PC-3 (cell line): ENCODE measurements around the gene HBD. TPM values are rescaled to one million over a fixed set of nuclear protein-coding genes. Genes with fewer than 3 reads are reported as not detected.

Experiments used
- ATAC-seq: fragments of 200-7000 bp; cut with Tn5 transposase; 2 replicates; pipeline ENCODE4 v1.9.1; 2020; ENCODE audit warnings: mild to moderate bottlenecking, moderate library complexity
- BruUV-seq: library from RNA; stranded (reverse); fragments of 400-500 nt; replicated peaks from 2 replicates; lab custom pipeline; 2021; lab: Mats Ljungman, UMichigan
- CTCF ChIA-PET: fragments of 300-600 bp; sonication (Branson Sonifier 250); formaldehyde crosslinking; loops from one replicate; lab custom pipeline; 2022; ENCODE audit warnings: antibody characterized with exemption; lab: Charles Lee
- POLR2A ChIA-PET: fragments of 300-600 bp; sonication (Branson Sonifier 250); formaldehyde crosslinking; loops from one replicate; lab custom pipeline; 2022; ENCODE audit warnings: antibody characterized with exemption; ENCODE audit not compliant: unreplicated experiment; lab: Charles Lee
- DNase-seq: peaks from one replicate; pipeline ENCODE4 v3.0.0-alpha.2; 2015
- H2AFZ ChIP-seq: fragments of 300-600 bp; sonication (generic); 2 replicates; pipeline ENCODE4 v1.6.0; 2016; ENCODE audit warnings: antibody characterized with exemption, low read length
- H3F3A ChIP-seq: fragments of 300-600 bp; sonication (generic); one replicate; pipeline ENCODE4 v1.6.0; 2017; ENCODE audit warnings: antibody characterized with exemption, low read length, control low read depth, mild to moderate bottlenecking; ENCODE audit not compliant: unreplicated experiment
- H3K27ac ChIP-seq: fragments of 300-600 bp; sonication (generic); 2 replicates; pipeline ENCODE4 v1.5.1; 2016; ENCODE audit warnings: mild to moderate bottlenecking, low read length
- H3K27me3 ChIP-seq: fragments of 300-600 bp; sonication (generic); 2 replicates; pipeline ENCODE4 v1.6.1; 2016; ENCODE audit warnings: low read length, mixed read lengths
- H3K36me3 ChIP-seq: fragments of 300-600 bp; sonication (generic); 2 replicates; pipeline ENCODE4 v1.6.1; 2016; ENCODE audit warnings: low read depth, mixed run types, low read length, mixed read lengths
- H3K4me1 ChIP-seq: fragments of 300-600 bp; sonication (generic); 2 replicates; pipeline ENCODE4 v1.5.1; 2016; ENCODE audit warnings: low read length; ENCODE audit not compliant: insufficient read depth
- H3K4me2 ChIP-seq: fragments of 300-600 bp; sonication (generic); 2 replicates; pipeline ENCODE4 v1.6.0; 2016; ENCODE audit warnings: low read length
- H3K4me3 ChIP-seq: fragments of 300-600 bp; sonication (generic); 2 replicates; pipeline ENCODE4 v1.5.1; 2016; ENCODE audit warnings: mild to moderate bottlenecking, low read length, mixed read lengths
- H3K79me2 ChIP-seq: fragments of 300-600 bp; sonication (generic); 2 replicates; pipeline ENCODE4 v1.6.1; 2017; ENCODE audit warnings: low read length, mixed read lengths
- H3K9ac ChIP-seq: fragments of 300-600 bp; sonication (generic); 2 replicates; pipeline ENCODE4 v1.6.0; 2016; ENCODE audit warnings: mild to moderate bottlenecking, low read length
- H3K9me2 ChIP-seq: fragments of 300-600 bp; sonication (generic); replicated peaks from 2 replicates; pipeline ENCODE4 v1.6.1; 2016; ENCODE audit warnings: mixed run types, low read length, mixed read lengths
- H3K9me3 ChIP-seq: fragments of 300-600 bp; sonication (generic); 2 replicates; pipeline ENCODE4 v1.6.1; 2016; ENCODE audit warnings: low read length, mixed read lengths
- H4K20me1 ChIP-seq: fragments of 300-600 bp; sonication (generic); 2 replicates; pipeline ENCODE4 v1.6.1; 2016; ENCODE audit warnings: low read length, mixed read lengths
- EZH2 ChIP-seq: fragments of 300-600 bp; sonication (generic); IDR thresholded peaks from one replicate; pipeline ENCODE4 v1.6.1; 2017; ENCODE audit warnings: antibody characterized with exemption, mild to moderate bottlenecking, low read length; ENCODE audit not compliant: unreplicated experiment
- EZH2phosphoT487 ChIP-seq: fragments of 300-600 bp; sonication (generic); IDR thresholded peaks from 2 replicates; pipeline ENCODE4 v1.6.1; 2018; ENCODE audit warnings: mild to moderate bottlenecking, antibody characterized with exemption, low read length, borderline replicate concordance
- intact Hi-C: fragments of 100-400 bp; cut with micrococcal nuclease; formaldehyde crosslinking; loops from 2 replicates; pipeline ENCODE4 v1.9.0; 2023
- total RNA-seq: library from RNA; depleted of rRNA; stranded (reverse); fragments of >200 nt; gene quantifications from 2 replicates; pipeline ENCODE4 v1.2.3, GENCODE V29; 2014
- TF ChIP-seq, protein P1 (sequence below): fragments of 300-600 bp; sonication (generic); conservative IDR thresholded peaks from 2 replicates; pipeline ENCODE4 v1.5.1; 2017; ENCODE audit warnings: antibody characterized with exemption, low read depth, mild to moderate bottlenecking, low read length

Gene HBD
- total RNA-seq, 1 experiment from 2014 or later: not detected

DNA sequence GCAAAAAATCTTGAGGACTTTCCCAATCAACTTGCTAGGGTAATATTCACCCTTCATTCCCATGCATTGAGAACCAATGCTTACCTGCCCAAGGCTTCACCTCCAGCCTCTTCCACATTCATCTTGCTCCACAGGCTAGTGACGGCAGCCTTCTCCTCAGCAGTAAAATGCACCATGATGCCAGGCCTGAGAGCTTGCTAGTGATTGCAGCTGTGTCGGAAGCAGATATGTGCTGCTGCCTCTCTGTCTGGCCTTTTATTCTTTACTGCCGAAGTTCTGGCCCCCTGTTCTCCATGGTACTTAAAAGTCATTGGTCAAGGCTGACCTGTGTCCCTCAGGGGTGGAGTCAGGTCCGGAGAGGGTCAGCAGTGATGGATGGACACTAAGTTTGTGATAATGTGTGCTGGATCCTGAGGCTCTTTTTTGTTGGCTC lies 35.4 kb upstream of the HBD start, which contains the start of gene HBE1:
Gene HBE1, minus strand, starts transcription at position 231 of the 433 bp plus-strand sequence. Its CDS starts 55 bp downstream, at position 176.
- H3K27ac ChIP-seq: no peak within 1 kb of the TSS
- H3K4me1 ChIP-seq: no peaks in the 10 kb centered on the region
- no peak for ATAC-seq
- H2AFZ ChIP-seq: no peak within 1 kb of the TSS
- no peaks in the 10 kb centered on the region for H3K9me3 ChIP-seq
- no peaks in the 10 kb centered on the region for H4K20me1 ChIP-seq
- ChIA-PET POLR2A (no interaction called here), CTCF (no interaction called here)
- no peaks in the 10 kb centered on the region for H3K36me3 ChIP-seq
- no peaks in the 10 kb centered on the region for H3K79me2 ChIP-seq
- H3K9me2 ChIP-seq: no peaks in the 10 kb centered on the region
- BruUV-seq: no TSS peak
- H3K27me3 ChIP-seq: no peaks in the 10 kb centered on the region
- intact Hi-C loops: no loop called here
- H3K9ac ChIP-seq: no peak within 1 kb of the TSS
- no peak for TF ChIP-seq EZH2
- TF ChIP-seq, protein P1, sequence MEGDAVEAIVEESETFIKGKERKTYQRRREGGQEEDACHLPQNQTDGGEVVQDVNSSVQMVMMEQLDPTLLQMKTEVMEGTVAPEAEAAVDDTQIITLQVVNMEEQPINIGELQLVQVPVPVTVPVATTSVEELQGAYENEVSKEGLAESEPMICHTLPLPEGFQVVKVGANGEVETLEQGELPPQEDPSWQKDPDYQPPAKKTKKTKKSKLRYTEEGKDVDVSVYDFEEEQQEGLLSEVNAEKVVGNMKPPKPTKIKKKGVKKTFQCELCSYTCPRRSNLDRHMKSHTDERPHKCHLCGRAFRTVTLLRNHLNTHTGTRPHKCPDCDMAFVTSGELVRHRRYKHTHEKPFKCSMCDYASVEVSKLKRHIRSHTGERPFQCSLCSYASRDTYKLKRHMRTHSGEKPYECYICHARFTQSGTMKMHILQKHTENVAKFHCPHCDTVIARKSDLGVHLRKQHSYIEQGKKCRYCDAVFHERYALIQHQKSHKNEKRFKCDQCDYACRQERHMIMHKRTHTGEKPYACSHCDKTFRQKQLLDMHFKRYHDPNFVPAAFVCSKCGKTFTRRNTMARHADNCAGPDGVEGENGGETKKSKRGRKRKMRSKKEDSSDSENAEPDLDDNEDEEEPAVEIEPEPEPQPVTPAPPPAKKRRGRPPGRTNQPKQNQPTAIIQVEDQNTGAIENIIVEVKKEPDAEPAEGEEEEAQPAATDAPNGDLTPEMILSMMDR: no peak
- TF ChIP-seq EZH2phosphoT487: no peak
- H3K4me3 ChIP-seq: no peak within 1 kb of the TSS
- no peak within 1 kb of the TSS for H3K4me2 ChIP-seq
- DNase-seq: no peak
- no peaks in the 10 kb centered on the region for H3F3A ChIP-seq

DNA sequence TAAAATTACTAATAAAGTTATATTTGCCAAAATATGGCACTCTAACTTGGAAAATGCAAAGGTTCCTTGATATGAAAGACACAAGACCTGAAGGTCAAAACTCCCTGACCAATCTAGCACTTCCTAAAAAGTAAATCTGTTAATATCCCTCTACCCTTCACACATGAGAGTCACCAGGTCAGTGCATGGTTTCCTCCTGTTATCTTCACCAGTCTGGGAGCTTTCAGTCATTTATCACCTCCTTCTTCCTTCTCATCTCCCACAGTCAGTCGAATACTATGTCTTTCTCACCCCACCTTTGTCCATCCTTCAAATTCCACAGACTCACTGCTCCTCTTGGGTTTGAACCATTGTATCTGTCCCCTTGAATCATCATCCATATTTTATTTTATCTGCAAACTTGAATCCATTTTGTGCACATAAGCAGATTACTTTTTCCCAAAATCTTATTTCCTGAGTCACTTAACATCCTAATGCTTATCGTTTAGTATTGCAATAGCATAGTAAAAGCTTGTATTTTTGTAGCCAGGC lies 32.8 kb upstream of the HBD start:
- ChIA-PET POLR2A (no interaction called here), CTCF (no interaction called here)
- H3K27me3 ChIP-seq: no peaks in the 10 kb centered on the region
- no peaks in the 10 kb centered on the region for H4K20me1 ChIP-seq
- no peak overlapping the region for H3K4me3 ChIP-seq
- no peaks in the 10 kb centered on the region for H3K4me1 ChIP-seq
- H3K9me2 ChIP-seq: no peaks in the 10 kb centered on the region
- DNase-seq: no peak
- no peak overlapping the region for H3K9ac ChIP-seq
- H3F3A ChIP-seq: no peaks in the 10 kb centered on the region
- no peak overlapping the region for H3K4me2 ChIP-seq
- H3K79me2 ChIP-seq: no peaks in the 10 kb centered on the region
- intact Hi-C loops: no loop called here
- H3K36me3 ChIP-seq: no peaks in the 10 kb centered on the region
- TF ChIP-seq, protein P1: no peak
- no peak for TF ChIP-seq EZH2
- no peak for TF ChIP-seq EZH2phosphoT487
- H3K27ac ChIP-seq: no peak overlapping the region
- H3K9me3 ChIP-seq: no peaks in the 10 kb centered on the region
- ATAC-seq: no peak
- no peak overlapping the region for H2AFZ ChIP-seq
- BruUV-seq: no TSS peak

DNA sequence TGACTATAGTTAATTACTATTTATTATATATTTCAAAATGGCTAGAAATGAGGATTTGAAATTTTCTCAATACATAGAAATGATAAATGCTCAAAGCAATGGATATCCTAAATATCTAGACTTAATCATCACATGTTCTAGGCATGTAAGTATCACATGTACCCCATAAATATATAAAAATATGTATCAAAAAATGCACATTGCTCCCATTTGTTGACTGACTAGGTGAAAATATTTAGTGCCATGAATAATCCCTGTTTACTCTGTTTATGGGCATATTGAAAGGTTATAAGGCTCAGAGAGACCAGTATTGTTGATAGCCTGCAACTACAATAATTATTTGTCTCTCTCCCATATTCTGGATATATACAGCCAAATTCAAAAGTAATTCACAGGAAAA lies 32.3 kb upstream of the HBD start:
- ChIA-PET CTCF (no interaction called here), POLR2A (no interaction called here)
- no TSS peak for BruUV-seq
- Histone ChIP-seq H2AFZ (no peak overlapping the region), H3K79me2 (no peaks in the 10 kb centered on the region), H3F3A (no peaks in the 10 kb centered on the region), H3K4me2 (no peak overlapping the region), H3K27ac (no peak overlapping the region), H4K20me1 (no peaks in the 10 kb centered on the region), H3K36me3 (no peaks in the 10 kb centered on the region), H3K9me3 (no peaks in the 10 kb centered on the region), H3K9ac (no peak overlapping the region), H3K4me3 (no peak overlapping the region), H3K27me3 (no peaks in the 10 kb centered on the region), H3K4me1 (no peaks in the 10 kb centered on the region), H3K9me2 (no peaks in the 10 kb centered on the region)
- TF ChIP-seq EZH2phosphoT487 (no peak), EZH2 (no peak)
- TF ChIP-seq, protein P1: no peak
- DNase-seq (no peak), ATAC-seq (no peak)
- intact Hi-C loops: no loop called here
